Body of pancreas (tissue), 4 donors: Measurements from ENCODE around the gene FGR.

Experiments used
- POLR2A ChIP-seq, 3 donors: fragments of 450-650 bp; IDR thresholded peaks; one replicate each; pipeline ENCODE4 v1.6.1; 2016; ENCODE audit warnings: antibody characterized with exemption in 3 of 3, mild to moderate bottlenecking in 2 of 3
- TF ChIP-seq, protein P1 (sequence below), 7 experiments: fragments of 450-650 bp in 4 of 7; fragments of 200-600 bp in 3 of 7; sonication (generic) in 3 of 7; IDR thresholded peaks; one replicate each; pipeline ENCODE4 v1.5.1; 2016 to 2019; ENCODE audit warnings: antibody characterized with exemption in 7 of 7

DNA sequence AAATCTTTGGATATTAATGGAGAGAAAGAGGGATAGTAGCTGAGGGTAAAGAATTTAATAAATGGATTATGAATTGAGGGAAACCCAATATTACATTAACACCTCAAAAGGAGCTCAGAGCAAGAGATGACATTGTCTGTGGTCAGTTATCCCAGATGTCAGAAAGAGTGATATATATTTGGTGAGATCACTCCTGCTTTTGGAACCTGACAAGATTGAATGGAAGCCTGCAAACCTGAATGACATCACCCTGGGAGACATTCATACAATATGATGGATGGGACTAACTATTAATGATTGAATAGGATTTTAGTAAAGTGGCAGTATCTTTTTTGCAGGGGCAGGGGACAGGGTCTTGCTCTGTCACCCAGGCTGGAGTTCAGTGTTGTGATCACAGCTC, 43.8 kb upstream of the FGR start:
- TF ChIP-seq, protein P1, sequence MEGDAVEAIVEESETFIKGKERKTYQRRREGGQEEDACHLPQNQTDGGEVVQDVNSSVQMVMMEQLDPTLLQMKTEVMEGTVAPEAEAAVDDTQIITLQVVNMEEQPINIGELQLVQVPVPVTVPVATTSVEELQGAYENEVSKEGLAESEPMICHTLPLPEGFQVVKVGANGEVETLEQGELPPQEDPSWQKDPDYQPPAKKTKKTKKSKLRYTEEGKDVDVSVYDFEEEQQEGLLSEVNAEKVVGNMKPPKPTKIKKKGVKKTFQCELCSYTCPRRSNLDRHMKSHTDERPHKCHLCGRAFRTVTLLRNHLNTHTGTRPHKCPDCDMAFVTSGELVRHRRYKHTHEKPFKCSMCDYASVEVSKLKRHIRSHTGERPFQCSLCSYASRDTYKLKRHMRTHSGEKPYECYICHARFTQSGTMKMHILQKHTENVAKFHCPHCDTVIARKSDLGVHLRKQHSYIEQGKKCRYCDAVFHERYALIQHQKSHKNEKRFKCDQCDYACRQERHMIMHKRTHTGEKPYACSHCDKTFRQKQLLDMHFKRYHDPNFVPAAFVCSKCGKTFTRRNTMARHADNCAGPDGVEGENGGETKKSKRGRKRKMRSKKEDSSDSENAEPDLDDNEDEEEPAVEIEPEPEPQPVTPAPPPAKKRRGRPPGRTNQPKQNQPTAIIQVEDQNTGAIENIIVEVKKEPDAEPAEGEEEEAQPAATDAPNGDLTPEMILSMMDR (IDR thresholded peaks at IDR 0.05), result no peak
- no peak for TF ChIP-seq POLR2A (IDR thresholded peaks at IDR 0.05)
